Stomach (tissue), 4 donors: ENCODE results near the gene OAS3.

Source experiments
- EP300 ChIP-seq: sonication (generic); formaldehyde crosslinking; IDR thresholded peaks from one replicate; pipeline ENCODE4 v1.6.1; 2017; ENCODE audit warnings: antibody characterized with exemption
- POLR2A ChIP-seq, 4 donors: fragments of 450-650 bp; IDR thresholded peaks; one replicate each; pipeline ENCODE4 v1.6.1; 2016; ENCODE audit warnings: antibody characterized with exemption in 4 of 4, control low read depth in 2 of 4, mild to moderate bottlenecking in 1 of 4, moderate library complexity in 1 of 4
- POLR2AphosphoS5 ChIP-seq, 3 donors: sonication (generic); formaldehyde crosslinking; IDR thresholded peaks; one replicate each; pipeline ENCODE4 v1.6.1; 2016; ENCODE audit warnings: antibody characterized with exemption in 3 of 3
- TF ChIP-seq, protein P1 (sequence below), 7 experiments: fragments of 450-650 bp in 4 of 7; fragments of 200-600 bp in 3 of 7; sonication (generic) in 3 of 7; IDR thresholded peaks; one replicate each; pipeline ENCODE4 v1.5.1; 2016 to 2019; ENCODE audit warnings: antibody characterized with exemption in 7 of 7, control low read depth in 2 of 7, mild to moderate bottlenecking in 1 of 7

DNA sequence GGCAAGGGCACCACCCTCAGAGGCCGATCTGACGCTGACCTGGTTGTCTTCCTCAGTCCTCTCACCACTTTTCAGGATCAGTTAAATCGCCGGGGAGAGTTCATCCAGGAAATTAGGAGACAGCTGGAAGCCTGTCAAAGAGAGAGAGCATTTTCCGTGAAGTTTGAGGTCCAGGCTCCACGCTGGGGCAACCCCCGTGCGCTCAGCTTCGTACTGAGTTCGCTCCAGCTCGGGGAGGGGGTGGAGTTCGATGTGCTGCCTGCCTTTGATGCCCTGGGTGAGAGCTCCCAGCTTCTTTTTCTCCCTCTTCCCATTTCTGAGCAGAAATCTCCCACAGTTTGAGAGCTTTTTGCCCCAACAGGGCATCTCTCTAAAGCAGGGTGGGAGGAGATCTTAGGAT is 29.7 kb upstream of the OAS3 start:
- TF ChIP-seq EP300 = no peak
- TF ChIP-seq, protein P1, sequence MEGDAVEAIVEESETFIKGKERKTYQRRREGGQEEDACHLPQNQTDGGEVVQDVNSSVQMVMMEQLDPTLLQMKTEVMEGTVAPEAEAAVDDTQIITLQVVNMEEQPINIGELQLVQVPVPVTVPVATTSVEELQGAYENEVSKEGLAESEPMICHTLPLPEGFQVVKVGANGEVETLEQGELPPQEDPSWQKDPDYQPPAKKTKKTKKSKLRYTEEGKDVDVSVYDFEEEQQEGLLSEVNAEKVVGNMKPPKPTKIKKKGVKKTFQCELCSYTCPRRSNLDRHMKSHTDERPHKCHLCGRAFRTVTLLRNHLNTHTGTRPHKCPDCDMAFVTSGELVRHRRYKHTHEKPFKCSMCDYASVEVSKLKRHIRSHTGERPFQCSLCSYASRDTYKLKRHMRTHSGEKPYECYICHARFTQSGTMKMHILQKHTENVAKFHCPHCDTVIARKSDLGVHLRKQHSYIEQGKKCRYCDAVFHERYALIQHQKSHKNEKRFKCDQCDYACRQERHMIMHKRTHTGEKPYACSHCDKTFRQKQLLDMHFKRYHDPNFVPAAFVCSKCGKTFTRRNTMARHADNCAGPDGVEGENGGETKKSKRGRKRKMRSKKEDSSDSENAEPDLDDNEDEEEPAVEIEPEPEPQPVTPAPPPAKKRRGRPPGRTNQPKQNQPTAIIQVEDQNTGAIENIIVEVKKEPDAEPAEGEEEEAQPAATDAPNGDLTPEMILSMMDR (IDR thresholded peaks at IDR 0.05) = no peak
- no peak for TF ChIP-seq POLR2A (IDR thresholded peaks at IDR 0.05)
- TF ChIP-seq POLR2AphosphoS5 (IDR thresholded peaks at IDR 0.05) = no peak
